Mesenchymal stem cell (in vitro differentiated cells and primary cell): ENCODE measurements around the gene AEBP2.

ENCODE experiments used
- DNase-seq: peaks from one replicate; pipeline ENCODE4 v3.0.0-alpha.2; 2013
- H2AFZ ChIP-seq: one replicate; pipeline ENCODE4 v1.6.1; 2013; ENCODE audit warnings: low read depth, mild to moderate bottlenecking, control low read depth, inconsistent platforms, low read length, moderate library complexity
- H2AK5ac ChIP-seq: 2 replicates; pipeline ENCODE4 v1.6.1; 2013; ENCODE audit warnings: low read length, moderate library complexity, mild to moderate bottlenecking, inconsistent platforms; ENCODE audit not compliant: severe bottlenecking
- H2BK120ac ChIP-seq: one replicate; pipeline ENCODE4 v1.6.1; 2013; ENCODE audit warnings: low read depth, mild to moderate bottlenecking, inconsistent platforms, low read length, moderate library complexity
- H2BK12ac ChIP-seq, 2 experiments: one replicate each; pipeline ENCODE4 v1.6.1; 2013; ENCODE audit warnings: inconsistent platforms in 2 of 2, low read length in 2 of 2, mild to moderate bottlenecking in 2 of 2, moderate library complexity in 2 of 2, control low read depth in 1 of 2
- H2BK15ac ChIP-seq: one replicate; pipeline ENCODE4 v1.6.1; 2013; ENCODE audit warnings: mild to moderate bottlenecking, low read depth, inconsistent platforms; ENCODE audit not compliant: poor library complexity, severe bottlenecking
- H2BK5ac ChIP-seq: 2 replicates; pipeline ENCODE4 v1.6.1; 2013; ENCODE audit warnings: low read depth, mild to moderate bottlenecking, low read length, control low read depth, inconsistent platforms; ENCODE audit not compliant: poor library complexity, severe bottlenecking
- H3K14ac ChIP-seq, 2 experiments: one replicate each; pipeline ENCODE4 v1.6.1; 2013; ENCODE audit warnings: inconsistent platforms in 2 of 2, low read length in 2 of 2, control low read depth in 1 of 2, mild to moderate bottlenecking in 1 of 2, moderate library complexity in 1 of 2
- H3K18ac ChIP-seq, 2 experiments: one replicate each; pipeline ENCODE4 v1.6.1; 2013; ENCODE audit warnings: inconsistent platforms in 2 of 2, low read length in 2 of 2, control low read depth in 1 of 2, low read depth in 1 of 2, mild to moderate bottlenecking in 1 of 2
- H3K23ac ChIP-seq, 2 experiments: one replicate each; pipeline ENCODE4 v1.6.1; 2013; ENCODE audit warnings: inconsistent platforms in 2 of 2, low read length in 2 of 2, mild to moderate bottlenecking in 2 of 2, moderate library complexity in 2 of 2, control low read depth in 1 of 2
- H3K27ac ChIP-seq: 2 replicates; pipeline ENCODE4 v1.5.1; 2013; ENCODE audit warnings: mild to moderate bottlenecking, moderate library complexity, low read length, control low read depth, inconsistent platforms; ENCODE audit not compliant: poor library complexity, severe bottlenecking
- H3K27me3 ChIP-seq, 2 experiments: 2 replicates each; pipeline versions ENCODE4 v1.6.1 to v1.7.0; 2013; ENCODE audit warnings: low read length in 2 of 2, mild to moderate bottlenecking in 2 of 2, moderate library complexity in 2 of 2, control low read depth in 1 of 2, inconsistent platforms in 1 of 2; ENCODE audit not compliant: control insufficient read depth in 1 of 2, insufficient read depth in 1 of 2
- H3K36me3 ChIP-seq, 2 experiments: 2 replicates each; pipeline versions ENCODE4 v1.6.1 to v1.7.0; 2013; ENCODE audit warnings: low read length in 2 of 2, control low read depth in 1 of 2, inconsistent platforms in 1 of 2, low read depth in 1 of 2, mild to moderate bottlenecking in 1 of 2; ENCODE audit not compliant: insufficient read depth in 2 of 2, control insufficient read depth in 1 of 2
- H3K4ac ChIP-seq, 2 experiments: one replicate each; pipeline ENCODE4 v1.6.1; 2013; ENCODE audit warnings: inconsistent platforms in 2 of 2, low read length in 2 of 2, mild to moderate bottlenecking in 2 of 2, moderate library complexity in 2 of 2, control low read depth in 1 of 2, low read depth in 1 of 2
- H3K4me1 ChIP-seq: 2 replicates; pipeline ENCODE4 v1.6.1; 2013; ENCODE audit warnings: low read depth, low read length, control low read depth; ENCODE audit not compliant: control insufficient read depth, insufficient read depth
- H3K4me2 ChIP-seq: 2 replicates; pipeline ENCODE4 v1.6.1; 2013; ENCODE audit warnings: low read length, mild to moderate bottlenecking, inconsistent platforms; ENCODE audit not compliant: poor library complexity, severe bottlenecking
- H3K4me3 ChIP-seq, 2 experiments: 2 replicates each; pipeline versions ENCODE4 v1.5.1 to v1.7.0; 2013; ENCODE audit warnings: low read length in 2 of 2, mild to moderate bottlenecking in 2 of 2, control low read depth in 1 of 2, low read depth in 1 of 2; ENCODE audit not compliant: insufficient read depth in 1 of 2
- H3K79me1 ChIP-seq: replicated peaks from 2 replicates; pipeline ENCODE4 v1.6.1; 2013; ENCODE audit warnings: mild to moderate bottlenecking, control low read depth, low read length, inconsistent platforms; ENCODE audit not compliant: poor library complexity, severe bottlenecking
- H3K9ac ChIP-seq: 2 replicates; pipeline ENCODE4 v1.7.0; 2013; ENCODE audit warnings: mild to moderate bottlenecking, low read length, moderate library complexity
- H3K9me3 ChIP-seq: 2 replicates; pipeline ENCODE4 v1.7.0; 2013; ENCODE audit warnings: mild to moderate bottlenecking, low read length; ENCODE audit not compliant: control insufficient read depth
- H4K8ac ChIP-seq: one replicate; pipeline ENCODE4 v1.6.1; 2013; ENCODE audit warnings: inconsistent platforms, mild to moderate bottlenecking, low read length, moderate library complexity
- H4K91ac ChIP-seq: one replicate; pipeline ENCODE4 v1.6.1; 2013; ENCODE audit warnings: mild to moderate bottlenecking, low read length, inconsistent platforms
- WGBS: methylation state at CpG from one replicate; pipeline ENCODE4 v1.1.7; 2013; ENCODE audit warnings: mixed read lengths; 5-methylcytosine and 5-hydroxymethylcytosine counted together

The AEBP2 gene

GRCh38 chr12:19410211-19410610, 29.1 kb upstream of the AEBP2 start:
- Histone ChIP-seq H3K9me3 (no peaks in the 10 kb centered on the region), H2AK5ac (no peak overlapping the region), H3K9ac (no peak overlapping the region), H3K36me3 (no peaks in the 10 kb centered on the region), H3K14ac (no peak overlapping the region), H3K4ac (no peak overlapping the region), H4K8ac (no peak overlapping the region), H2BK5ac (no peak overlapping the region), H4K91ac (no peak overlapping the region), H3K79me1 (no peaks in the 10 kb centered on the region), H3K4me1 (no peaks in the 10 kb centered on the region), H2BK15ac (no peak overlapping the region), H3K4me3 (no peak overlapping the region), H2BK12ac (no peak overlapping the region), H2BK120ac (no peak overlapping the region), H3K27me3 (no peaks in the 10 kb centered on the region), H3K4me2 (no peak overlapping the region), H2AFZ (no peak overlapping the region), H3K27ac (no peak overlapping the region), H3K23ac (no peak overlapping the region), H3K18ac (no peak overlapping the region)
- 51% methylated on average over 5 of the region's 6 CpGs for WGBS
- DNase-seq = peak; percentile 19

GRCh38 chr12:19410629-19411185, 28.6 kb upstream of the AEBP2 start:
- no peaks in the 10 kb centered on the region for H3K79me1 ChIP-seq
- H3K36me3 ChIP-seq = no peaks in the 10 kb centered on the region
- no peak overlapping the region for H2BK15ac ChIP-seq
- H2BK12ac ChIP-seq = no peak overlapping the region
- H3K4me3 ChIP-seq = no peak overlapping the region
- H3K14ac ChIP-seq = no peak overlapping the region
- no peak overlapping the region for H2AFZ ChIP-seq
- H3K23ac ChIP-seq = no peak overlapping the region
- no peak overlapping the region for H3K27ac ChIP-seq
- H4K8ac ChIP-seq = no peak overlapping the region
- H4K91ac ChIP-seq = no peak overlapping the region
- WGBS = 34% methylated on average over 3 of the region's 7 CpGs
- no peaks in the 10 kb centered on the region for H3K4me1 ChIP-seq
- DNase-seq = no peak
- no peak overlapping the region for H2BK5ac ChIP-seq
- no peak overlapping the region for H2AK5ac ChIP-seq
- no peak overlapping the region for H3K18ac ChIP-seq
- no peak overlapping the region for H3K4ac ChIP-seq
- H2BK120ac ChIP-seq = no peak overlapping the region
- no peaks in the 10 kb centered on the region for H3K9me3 ChIP-seq
- H3K27me3 ChIP-seq = no peaks in the 10 kb centered on the region
- no peak overlapping the region for H3K9ac ChIP-seq
- H3K4me2 ChIP-seq = no peak overlapping the region

- Histone ChIP-seq H3K9me3 (no peaks in the 10 kb centered on the region), H3K18ac (no peak overlapping the region), H2BK15ac (peak overlapping the region; percentile 94), H4K8ac (no peak overlapping the region), H3K4me3 (no peak overlapping the region), H3K27me3 (no peaks in the 10 kb centered on the region), H3K23ac (no peak overlapping the region), H3K4me1 (no peaks in the 10 kb centered on the region), H4K91ac (no peak overlapping the region), H3K36me3 (no peaks in the 10 kb centered on the region), H3K4me2 (no peak overlapping the region), H2BK120ac (no peak overlapping the region), H2AFZ (no peak overlapping the region), H3K4ac (no peak overlapping the region), H3K79me1 (no peaks in the 10 kb centered on the region), H3K14ac (no peak overlapping the region), H2BK5ac (no peak overlapping the region), H2BK12ac (no peak overlapping the region), H2AK5ac (no peak overlapping the region), H3K9ac (no peak overlapping the region), H3K27ac (no peak overlapping the region)
- WGBS = 93% methylated on average over 10 of the region's 10 CpGs
- no peak for DNase-seq
Observed at GRCh38 chr12:19411234-19412204, 27.8 kb upstream of the AEBP2 start.

- no peak overlapping the region for H3K18ac ChIP-seq
- H3K9me3 ChIP-seq = no peaks in the 10 kb centered on the region
- no peak overlapping the region for H2BK120ac ChIP-seq
- H4K91ac ChIP-seq = no peak overlapping the region
- no peak overlapping the region for H2BK5ac ChIP-seq
- H2BK12ac ChIP-seq = no peak overlapping the region
- no peak overlapping the region for H3K27ac ChIP-seq
- no peak overlapping the region for H3K14ac ChIP-seq
- H3K9ac ChIP-seq = peak overlapping the region; percentile 51
- no peaks in the 10 kb centered on the region for H3K4me1 ChIP-seq
- no peak for DNase-seq
- WGBS = 97% methylated on average over 22 of the region's 23 CpGs
- no peaks in the 10 kb centered on the region for H3K79me1 ChIP-seq
- H3K23ac ChIP-seq = no peak overlapping the region
- H3K4ac ChIP-seq = no peak overlapping the region
- no peak overlapping the region for H2AFZ ChIP-seq
- H2BK15ac ChIP-seq = no peak overlapping the region
- H3K4me3 ChIP-seq = no peak overlapping the region
- H3K4me2 ChIP-seq = no peak overlapping the region
- H2AK5ac ChIP-seq = no peak overlapping the region
- no peaks in the 10 kb centered on the region for H3K36me3 ChIP-seq
- no peaks in the 10 kb centered on the region for H3K27me3 ChIP-seq
- H4K8ac ChIP-seq = no peak overlapping the region
Observed at GRCh38 chr12:19412844-19413243, 26.4 kb upstream of the AEBP2 start.
